Medulla oblongata (tissue), 1 donor: ENCODE data around the gene PSAP.

Experiments
- DNase-seq: peaks from one replicate; pipeline ENCODE4 v3.0.0-alpha.2; 2015; ENCODE audit errors: extremely low spot score

The PSAP gene

DNA sequence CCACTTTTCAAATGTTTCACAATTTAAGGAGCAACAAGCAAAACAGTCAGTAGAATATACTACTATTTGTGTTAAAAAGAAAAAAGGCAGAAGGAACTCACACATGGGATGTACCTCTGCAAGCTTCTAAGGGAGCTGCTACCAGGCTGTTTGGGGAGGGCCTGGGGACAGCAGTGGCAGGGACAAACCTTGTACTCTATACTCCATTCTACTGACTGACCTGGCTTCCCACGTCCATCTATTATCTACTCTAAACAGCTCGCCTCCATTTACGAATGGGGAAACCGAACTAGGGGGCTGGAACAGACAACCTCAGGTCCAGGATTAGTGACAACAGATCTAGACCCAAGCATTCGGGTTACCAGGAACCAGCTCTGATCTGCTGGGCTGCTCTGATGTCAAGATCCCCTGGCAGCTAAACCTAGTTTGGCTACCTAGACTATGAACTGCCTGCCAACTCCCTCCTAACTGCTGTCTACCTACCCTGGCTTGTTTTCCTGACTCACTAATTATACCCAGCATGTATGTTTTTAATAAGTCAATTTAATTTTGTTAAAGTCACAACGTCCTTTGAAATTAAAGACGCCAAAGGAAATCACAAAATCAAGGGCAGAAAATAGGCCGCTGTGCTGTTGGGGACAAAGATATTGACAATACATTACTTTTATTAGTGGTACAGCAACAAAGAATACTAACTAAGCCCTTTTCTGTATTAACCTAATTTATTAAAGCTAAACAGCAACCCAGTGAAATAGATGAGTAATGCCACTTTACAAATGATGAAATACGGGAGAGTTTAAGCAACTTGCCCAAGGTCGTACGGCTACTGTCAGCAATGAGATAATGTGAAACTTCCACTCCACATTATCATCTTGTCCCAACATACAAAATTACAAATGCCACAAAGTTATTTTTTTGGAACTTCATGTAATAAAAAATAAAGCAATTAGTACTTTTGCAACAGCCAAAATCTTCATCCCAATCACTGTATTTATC, 5.3 kb downstream of the PSAP start:
- no peak for DNase-seq

DNA sequence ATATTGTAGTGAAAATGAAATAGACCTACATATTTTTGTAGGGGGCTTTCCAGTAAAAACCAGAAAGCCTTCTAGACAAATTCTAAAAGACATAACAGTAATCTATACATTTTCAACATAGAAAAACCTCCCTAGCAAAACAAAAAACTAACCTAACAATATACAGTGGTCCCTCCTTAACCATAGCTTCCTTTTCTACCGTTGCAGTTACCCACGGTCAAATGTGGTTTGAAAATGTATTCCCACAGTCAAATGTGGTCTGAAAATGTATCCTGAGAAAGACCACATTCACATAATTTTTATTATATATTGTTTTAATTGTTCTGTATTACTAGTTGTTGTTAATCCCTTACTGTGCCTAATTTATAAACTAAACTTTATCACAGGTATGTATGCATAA, 6.4 kb downstream of the PSAP start:
- no peak for DNase-seq

DNA sequence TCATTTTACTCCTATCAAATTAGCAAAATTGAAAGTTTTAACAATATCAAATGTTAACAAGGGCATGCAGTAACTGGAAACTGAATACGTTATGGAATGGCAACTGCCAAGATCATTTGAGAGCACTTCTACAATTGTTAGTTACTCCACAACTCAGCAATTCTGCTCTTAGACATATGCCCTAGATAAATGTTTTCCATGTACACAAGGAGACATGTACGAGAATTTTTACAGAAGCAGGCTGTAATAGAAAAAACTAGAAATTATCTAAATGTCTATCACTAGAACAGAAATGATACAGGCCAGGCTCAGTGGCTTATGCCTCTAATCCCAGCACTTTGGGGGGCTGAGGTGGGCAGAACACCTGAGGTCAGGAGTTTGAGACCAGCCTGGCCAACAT, 7.0 kb downstream of the PSAP start:
- DNase-seq: no peak

DNA sequence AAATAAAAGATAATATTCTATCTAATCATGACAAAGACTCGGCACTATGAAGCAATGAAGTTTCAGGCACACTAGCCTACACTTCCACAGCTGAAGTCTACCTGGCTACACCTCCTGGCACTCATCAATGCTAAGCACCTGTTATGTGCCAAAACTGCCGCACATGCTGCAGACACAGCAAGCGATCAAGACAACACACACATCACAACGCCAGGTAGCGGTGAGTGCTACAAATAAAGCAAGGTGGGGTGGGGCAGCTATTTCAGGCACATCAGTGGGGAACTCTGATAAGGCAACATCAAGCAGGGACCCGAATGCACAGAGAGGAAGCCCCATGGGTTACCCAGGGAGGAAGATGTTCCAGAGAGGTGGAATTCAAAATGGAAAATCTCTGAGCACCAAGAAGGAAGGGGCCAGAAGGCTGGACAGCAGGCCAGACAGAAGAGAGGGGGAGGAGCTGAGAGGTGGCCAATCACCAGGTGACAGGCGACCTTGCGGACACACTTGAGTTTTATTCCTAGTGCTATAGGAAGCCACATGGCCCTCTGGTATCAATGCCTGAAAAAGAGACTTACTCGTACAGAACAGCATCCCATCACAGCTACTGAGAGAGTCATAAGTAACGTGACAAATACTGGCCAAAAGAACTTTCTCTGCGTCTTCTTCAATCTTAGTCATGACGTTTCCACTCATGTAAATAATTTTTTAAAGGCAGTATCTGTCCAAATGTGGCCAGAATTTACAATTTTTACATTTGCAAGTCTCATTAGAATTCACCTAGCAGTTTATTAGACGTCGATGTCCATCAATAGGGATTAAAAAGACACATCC, 8.0 kb downstream of the PSAP start:
- DNase-seq: no peak

DNA sequence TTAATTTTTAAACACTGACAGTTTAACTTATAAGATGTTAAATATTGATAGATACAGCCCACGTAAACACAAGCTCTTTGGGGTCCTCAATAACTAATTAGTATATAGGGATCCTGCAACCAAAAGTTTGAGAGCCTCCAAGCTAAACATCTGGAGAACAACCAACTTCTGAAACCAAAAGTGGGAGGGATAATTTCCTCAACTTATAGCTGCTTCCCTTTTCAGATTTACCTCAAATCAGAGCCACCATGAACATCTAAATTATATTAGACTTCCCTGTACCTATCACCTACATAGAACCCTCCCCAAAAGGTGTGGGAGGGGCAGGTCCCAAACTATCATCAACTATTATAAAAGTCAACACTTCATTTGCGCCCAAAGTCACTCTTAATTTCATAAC, 8.6 kb downstream of the PSAP start:
- no peak for DNase-seq

DNA sequence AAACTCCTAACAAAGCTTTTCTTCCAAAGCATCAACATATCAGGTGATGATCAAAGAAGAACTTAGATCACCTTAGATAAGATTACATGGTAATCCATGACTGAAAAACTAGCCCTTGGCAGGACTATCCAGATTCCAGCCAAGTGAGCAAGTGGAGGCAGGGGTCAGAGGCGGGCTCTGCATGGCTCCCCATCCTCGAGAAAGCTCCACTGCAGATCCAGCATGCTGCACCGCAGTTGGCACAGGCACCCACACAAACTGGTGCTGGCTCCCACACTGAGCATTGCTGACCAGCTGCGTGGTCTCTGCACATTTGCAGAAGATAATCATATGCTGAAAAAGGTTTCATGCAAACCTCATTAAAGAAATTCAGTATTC, 10.1 kb downstream of the PSAP start:
- DNase-seq: peak; percentile 54

DNA sequence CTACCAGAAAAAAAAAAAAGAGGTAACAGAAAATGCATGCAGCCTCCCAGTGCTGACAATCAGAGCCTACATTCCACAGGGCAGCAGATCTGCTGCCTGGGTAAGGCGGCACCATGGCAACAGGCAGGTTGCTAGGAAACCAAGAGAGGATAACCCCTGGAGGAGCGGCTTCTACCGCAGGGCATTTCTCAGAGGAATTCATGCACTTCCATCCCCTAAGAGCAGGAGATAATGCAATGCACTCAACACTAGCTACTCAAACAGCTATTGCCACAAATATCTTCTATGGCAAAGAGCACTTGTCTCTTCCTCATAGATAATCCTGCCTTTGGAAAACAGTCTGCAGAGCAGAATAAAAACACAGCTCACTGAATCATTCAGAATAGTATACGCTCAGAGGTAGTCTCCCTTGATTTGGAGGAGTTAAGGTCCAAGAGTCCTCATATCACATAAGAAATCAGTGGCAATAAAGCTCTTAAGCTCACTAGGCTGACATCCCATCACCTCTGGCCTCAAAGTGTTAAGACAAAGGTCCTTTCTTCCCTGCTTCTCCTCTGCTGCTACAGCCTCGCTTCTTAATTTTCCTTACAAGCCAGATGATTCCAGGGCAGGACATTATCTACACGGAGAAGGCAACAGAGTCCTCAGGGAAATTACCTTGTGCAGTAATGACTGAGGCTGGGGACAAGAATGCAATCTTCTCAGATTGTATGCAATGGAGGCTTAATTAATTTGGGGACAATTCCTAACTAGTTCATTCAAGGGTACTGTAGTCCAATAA, 10.7 kb downstream of the PSAP start:
- peak; percentile 92 for DNase-seq

DNA sequence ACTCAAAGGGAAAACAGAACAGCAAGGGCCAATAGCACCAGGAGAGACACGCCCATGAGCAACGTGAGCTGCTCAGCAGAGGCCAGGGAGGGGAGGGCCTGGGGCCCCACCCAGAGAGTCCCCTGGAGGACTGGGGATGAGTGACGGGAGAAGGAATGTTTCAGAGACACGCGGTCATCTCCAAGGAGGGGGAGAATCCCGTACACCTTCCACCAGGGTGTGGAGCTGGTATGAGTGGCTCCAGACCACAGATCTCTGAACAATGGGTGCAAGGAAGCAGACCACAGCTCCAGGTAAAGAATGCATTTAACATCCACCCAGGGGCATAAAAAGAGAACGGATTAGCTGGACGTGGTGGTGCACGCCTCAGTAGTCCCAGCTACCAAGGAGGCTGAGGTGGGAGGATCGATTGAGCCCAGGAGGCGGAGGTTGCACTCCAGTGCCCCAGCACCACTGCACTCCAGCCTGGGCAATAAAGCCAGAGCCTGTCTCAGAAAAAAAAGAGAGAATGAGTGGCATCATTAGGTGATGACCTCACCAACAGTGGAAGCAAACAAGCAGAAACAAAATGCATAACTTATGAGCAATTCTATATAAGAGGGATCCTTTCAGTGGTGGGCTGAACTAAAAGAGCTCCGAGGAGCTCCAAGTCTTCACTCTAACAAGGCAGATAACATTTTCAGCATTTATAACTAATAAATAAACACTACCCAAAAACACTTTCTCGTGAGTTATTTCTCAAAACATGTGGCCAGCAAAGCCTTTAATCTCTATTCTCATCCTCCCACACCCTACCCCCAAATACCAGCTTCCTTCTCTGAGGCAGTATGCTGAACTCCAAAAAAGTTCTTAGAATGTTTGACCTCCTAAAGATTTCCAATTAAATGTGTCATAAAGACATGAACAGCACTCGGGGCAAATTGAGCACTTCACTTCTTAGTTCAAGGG, 12.5 kb downstream of the PSAP start:
- DNase-seq: no peak

DNA sequence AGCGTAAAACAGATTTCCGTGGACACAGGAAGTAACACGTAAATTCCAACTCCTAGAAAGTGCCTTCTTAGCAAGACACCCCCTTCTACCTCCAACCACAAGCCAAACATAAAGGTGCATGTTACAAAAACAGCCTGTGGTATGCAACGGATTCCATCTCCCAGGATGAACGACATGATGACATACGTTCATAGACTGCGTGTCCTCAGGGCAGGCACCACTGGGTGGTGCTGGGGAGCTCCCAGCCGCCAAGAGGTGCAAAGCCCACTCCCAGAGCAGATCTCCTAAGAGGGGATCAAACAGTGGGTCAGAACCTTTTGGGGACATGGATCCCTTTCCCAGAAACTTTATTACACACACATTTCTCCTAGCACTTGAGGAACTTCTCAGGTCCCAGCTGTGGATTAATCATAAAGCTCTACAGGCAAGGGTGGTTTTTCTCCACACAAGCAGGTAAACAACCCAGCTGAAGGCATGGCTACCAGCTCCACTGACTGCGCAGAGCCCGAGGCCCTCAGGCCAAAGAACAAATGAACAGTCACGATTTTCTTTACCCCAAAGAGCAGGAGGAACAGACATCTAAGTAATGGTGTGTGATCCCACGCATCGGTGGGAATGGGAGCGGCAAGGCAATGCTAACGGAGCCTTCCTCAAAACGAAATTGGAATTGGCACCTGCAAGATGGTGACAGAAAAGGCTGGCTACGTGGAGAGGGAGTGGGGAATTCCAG, 13.8 kb downstream of the PSAP start:
- no peak for DNase-seq

DNA sequence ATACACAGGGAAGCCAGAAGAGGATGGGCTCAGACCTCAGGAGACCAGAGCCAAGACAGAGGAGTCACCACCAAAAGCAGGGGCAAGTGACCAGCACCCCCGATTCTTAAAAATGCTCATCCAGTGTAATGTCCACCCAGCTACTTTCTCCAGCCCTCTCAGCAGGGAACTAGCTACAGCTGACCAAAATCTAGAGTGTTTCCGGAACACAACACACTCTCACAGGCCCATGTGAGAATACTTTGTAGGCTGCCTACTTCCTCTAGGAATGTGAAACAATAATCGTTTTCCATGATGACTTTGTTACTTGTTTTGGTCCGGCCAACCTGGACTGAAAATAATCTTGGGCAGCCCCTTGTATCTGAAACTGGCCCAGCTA, 14.5 kb downstream of the PSAP start:
- DNase-seq: no peak

DNA sequence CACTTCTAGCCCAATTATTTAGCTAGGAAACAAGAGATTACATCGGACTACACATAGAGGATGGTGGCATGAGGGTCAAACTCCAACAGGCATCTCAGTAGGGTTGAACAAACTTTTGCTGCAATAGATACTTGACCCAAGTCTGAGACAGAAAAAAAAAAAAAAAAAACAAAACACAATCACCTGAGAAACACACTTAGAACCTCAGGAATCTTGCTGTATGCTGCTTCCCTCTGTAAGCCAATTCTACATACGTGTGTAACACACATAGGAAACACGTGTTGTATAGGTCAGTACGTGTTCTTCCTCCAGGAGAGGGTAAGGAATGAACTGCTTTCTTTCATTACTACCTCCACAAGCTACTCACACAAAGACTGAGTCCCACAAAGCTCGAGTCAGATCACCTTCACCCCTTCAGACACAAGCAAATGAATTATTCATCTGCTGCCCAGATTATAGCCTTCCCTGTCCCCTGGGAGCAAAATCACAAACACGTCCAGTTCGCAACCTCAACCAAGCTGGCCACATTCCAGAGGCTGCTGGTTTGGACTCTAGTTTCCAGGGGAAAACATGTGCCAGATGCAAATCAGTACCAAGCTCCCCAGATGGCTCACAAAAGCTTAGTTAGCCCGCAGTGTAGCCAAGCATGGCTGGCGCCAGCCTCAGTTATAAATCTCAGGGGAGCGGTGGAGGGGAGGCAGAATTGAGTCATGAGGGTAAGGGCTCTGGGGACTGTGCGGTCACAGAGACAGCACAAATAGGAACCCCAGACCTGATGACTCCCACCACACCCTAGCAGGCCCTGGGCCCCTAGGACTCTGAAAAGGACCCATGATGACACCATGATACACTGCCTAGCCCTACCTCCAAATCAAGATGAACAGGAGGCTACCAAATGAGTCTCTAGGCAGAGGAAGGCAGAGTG, 15.1 kb downstream of the PSAP start:
- DNase-seq: peak; percentile 96

DNA sequence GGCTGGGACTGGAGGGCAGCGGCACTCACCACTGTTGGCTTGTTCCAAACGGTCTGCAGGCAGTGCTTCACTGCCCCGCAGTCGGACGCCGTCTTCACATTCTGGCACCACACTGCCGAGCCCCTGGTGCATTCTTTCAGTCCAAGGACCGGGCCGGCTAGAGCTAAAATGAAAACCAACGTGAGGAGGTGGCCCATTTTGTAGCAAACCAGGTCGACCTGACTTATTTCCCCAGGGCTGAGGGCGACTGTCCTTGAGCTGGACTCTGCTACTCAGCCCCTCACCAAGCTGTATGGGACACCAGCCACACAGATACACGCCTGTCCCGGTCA, 16.7 kb downstream of the PSAP start:
- DNase-seq: no peak

DNA sequence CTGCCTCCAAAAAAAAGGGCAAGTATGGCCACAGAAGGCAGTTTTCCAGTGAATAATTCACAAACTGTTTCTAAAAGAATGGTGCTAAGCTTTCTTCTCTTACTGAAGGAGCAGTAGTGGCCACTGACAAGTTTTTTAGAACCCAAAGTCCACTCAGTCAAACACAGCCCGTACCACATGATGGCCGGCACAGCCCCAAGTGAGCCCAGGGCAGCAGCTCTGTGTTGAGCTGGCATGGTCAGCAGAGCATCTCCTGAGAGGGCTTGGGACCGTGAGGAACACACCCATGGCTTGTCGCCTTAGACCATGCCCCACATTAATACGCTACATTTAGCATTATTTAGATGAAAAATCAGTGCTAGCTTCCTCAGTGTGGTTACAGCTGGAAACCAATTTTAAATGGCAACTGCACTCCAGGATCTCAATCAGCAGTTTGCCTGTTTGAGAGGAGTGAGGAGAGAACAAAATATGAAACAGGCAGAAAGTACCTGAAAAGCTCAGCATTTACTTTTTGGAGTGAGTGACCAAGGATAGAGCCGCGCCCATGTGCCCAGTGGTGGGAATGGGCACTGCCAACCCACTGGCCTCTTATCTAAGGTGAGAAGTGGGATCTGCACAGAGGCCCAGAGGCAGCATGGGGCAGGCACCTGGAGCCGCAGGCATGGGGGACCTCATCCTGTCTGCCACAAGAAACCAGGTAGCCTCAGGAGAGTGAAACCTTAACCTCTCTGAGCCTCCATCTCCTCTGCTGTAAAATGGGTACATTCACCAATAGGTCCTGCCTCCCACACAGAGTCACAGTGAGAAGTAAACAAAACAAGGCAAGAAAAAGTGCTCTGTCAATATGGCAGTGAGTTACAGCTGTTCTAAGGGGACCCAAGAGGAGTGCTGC, 17.4 kb downstream of the PSAP start:
- DNase-seq: no peak

DNA sequence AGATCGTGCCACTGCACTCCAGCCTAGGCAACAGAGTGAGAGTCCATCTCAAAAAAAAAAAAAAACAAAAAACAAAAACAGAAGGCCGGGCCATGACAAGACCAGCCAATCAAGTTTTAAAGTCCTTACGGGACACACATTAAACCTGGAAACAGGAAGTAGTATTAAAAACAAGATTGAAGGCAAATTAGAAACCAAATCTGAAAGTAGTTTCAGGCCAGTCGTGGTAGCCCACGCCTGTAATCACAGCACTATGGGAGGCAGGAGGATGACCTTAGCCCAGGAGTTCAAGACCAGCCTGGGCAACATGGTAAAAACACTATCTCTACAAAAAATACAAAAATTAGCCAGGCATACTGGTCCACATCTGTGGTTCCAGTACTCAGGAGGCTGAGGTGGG, 18.1 kb downstream of the PSAP start:
- DNase-seq: no peak

DNA sequence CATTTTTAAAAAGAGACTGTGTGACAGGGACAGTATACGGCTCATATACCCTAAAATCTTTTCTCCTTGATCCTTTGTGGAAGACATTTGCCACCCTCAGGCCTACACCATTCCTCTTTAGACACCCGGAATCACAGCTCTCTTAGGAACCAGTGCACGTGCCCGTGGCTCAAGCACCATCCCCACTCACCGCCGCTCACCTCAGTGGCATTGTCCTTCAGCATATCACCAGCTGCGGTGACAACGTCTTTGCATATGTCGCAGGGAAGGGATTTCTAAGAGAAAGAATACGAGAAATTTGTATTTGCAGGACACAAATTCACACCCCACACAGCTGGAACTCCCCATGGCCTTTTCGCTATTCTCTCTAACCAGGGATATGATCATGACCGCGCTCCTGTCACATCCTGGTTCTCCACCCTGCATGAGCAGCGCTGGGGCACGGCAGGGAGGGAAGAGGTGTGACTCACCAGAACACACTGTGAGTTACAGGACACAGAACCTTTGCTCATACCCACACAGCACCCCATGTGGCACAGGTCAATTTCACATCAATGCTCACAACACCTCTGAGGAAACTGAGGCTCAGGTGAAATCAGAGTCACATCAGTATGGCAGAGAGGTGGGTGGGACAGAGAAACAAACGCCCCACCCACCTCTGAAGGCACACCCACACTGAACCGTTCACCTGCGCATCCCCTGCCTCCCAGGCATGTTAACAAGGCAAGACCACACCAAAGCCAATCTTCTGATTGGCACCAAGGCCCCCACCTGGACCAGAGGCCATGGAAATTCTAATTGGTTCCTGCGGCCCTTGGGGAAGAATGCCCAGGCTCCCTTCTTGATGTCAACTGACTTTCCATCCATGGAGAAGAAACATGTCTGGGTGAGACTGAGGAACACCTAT, 19.2 kb downstream of the PSAP start:
- DNase-seq: no peak

DNA sequence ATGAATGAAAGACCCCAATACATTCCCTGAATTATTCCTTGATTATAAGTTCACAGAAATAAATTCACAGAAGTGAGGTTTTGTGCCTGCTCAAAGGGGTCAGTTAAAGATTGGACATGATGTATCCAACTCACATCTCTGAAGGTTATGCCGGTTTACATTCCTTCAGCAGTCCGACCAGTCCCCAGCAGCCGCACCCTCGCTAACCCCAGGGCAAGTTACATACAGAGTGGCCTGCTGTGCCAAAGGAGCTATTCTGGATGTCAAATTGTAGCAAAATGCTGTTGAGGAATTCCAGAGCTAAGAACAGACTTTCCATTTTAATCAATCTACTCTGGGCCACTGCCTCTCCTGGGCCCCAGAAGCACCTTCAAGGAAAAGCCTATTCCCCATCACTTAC, 20.3 kb downstream of the PSAP start:
- DNase-seq: no peak

DNA sequence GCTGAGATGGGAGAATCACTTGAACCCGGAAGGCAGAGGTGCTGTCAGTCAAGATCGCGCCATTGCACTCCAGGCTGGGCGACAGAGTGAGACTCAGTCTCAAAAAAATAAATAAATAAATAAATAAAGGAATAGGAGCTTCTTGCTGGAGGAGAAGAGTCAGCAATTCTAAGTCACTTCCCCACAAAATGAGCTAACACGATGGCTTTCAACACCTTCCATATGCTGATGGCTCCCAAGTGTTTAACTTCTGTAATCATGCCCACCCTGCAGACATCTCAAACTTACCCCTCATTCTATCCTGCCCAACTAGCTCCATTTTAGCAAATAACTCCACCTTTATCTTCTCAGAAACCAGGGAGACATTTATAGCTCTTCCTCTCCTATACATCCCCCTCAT, 21.2 kb downstream of the PSAP start:
- DNase-seq: no peak
